ENCODE measurements around the gene SPIRE1. TPM values are rescaled to one million over a fixed set of nuclear protein-coding genes. Genes with fewer than 3 reads are reported as not detected.

Gene SPIRE1
- total and polyA plus RNA-seq, 7 experiments from 2014 or later, result 0.66 to 2.9 (median 1.3) TPM; not detected in 1

DNA sequence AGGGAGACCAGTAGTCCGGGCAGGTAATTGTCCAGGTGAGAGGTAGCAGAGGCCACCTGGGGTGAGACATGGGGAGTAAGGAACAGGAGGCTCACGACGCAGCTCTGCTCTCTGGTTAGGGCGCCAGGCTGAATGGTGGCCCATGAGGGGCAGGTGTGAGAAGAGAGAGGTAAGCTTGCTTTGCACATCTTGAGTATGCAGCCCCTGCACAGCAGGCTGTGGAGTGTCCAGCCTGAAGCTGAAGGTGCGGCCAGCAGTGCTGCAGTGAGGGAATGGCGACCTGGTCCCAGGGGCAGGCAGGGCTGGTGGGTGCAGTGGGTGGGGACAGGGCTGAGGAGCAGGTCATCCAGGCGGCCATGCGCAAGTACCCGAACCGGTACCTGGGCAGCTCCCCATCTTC is 234.5 kb downstream of the SPIRE1 start:
- Mint-ChIP-seq H3K27me3 (peaks cover 3 to 18% (median 16%) of the 10 kb centered on the region in 5 donors), H3K36me3 (no peaks in the 10 kb centered on the region), H3K9me3 (no peaks in the 10 kb centered on the region), H3K27ac (no peak overlapping the region), H3K4me1 (peaks cover 4 to 12% (median 8%) of the 10 kb centered on the region in 7 donors), H3K4me3 (no peak overlapping the region)
- no peak overlapping the region for H3K4me3 ChIP-seq (ENCODE audit: low read length)
- ChIA-PET POLR2A (no interaction called here), CTCF (no interaction called here)
- H3K4me1 ChIP-seq (ENCODE audit: control insufficient read depth in 2 of 2, insufficient read depth in 2 of 2, low read length in 2 of 2), result no peaks in the 10 kb centered on the region
- DNase-seq, result no peak
- no peak for ATAC-seq
- H3K9me3 ChIP-seq (ENCODE audit: control insufficient read depth in 2 of 3, low read length in 3 of 3), result no peaks in the 10 kb centered on the region
- intact Hi-C loops (cut with micrococcal nuclease), result no loop called here
- H3K27ac ChIP-seq (ENCODE audit: low read depth, low read length), result no peak overlapping the region
- peaks cover 0 to 3% of the 10 kb centered on the region in 2 donors for H3K27me3 ChIP-seq (ENCODE audit: control insufficient read depth in 2 of 2, insufficient read depth in 2 of 2, low read length in 2 of 2)
- H3K36me3 ChIP-seq (ENCODE audit: control insufficient read depth in 2 of 3, insufficient read depth in 3 of 3, low read length in 3 of 3), result no peaks in the 10 kb centered on the region

DNA sequence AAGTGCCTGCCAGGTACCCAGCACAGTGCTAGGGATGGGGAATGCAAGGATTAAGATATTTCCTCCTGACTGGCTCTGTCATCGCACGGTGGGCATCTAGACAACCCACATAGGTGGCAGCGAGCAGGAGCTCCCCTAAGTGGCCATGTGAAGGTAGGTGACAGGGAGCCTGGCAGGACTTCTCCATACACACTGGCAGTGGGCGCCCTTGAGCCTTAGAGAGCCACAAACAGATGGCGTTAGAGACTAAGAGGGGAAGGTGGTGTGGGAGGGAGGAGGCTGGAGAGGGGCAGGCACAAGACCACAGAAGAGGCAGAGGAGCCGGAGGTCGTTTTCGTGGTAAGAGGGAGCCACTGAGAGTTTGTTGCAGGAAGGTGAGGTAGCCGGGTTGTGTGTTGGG is 235.0 kb downstream of the SPIRE1 start:
- no peak overlapping the region for H3K4me3 ChIP-seq (ENCODE audit: low read length)
- Mint-ChIP-seq H3K27me3 (peaks cover 3 to 18% (median 16%) of the 10 kb centered on the region in 5 donors), H3K4me3 (no peak overlapping the region), H3K9me3 (no peaks in the 10 kb centered on the region), H3K4me1 (peaks cover 4 to 15% (median 8%) of the 10 kb centered on the region in 7 donors), H3K27ac (no peak overlapping the region), H3K36me3 (no peaks in the 10 kb centered on the region)
- peaks cover 0 to 3% of the 10 kb centered on the region in 2 donors for H3K27me3 ChIP-seq (ENCODE audit: control insufficient read depth in 2 of 2, insufficient read depth in 2 of 2, low read length in 2 of 2)
- peak; percentile 28 for ATAC-seq
- H3K27ac ChIP-seq (ENCODE audit: low read depth, low read length), result no peak overlapping the region
- no peaks in the 10 kb centered on the region for H3K4me1 ChIP-seq (ENCODE audit: control insufficient read depth in 2 of 2, insufficient read depth in 2 of 2, low read length in 2 of 2)
- CTCF ChIA-PET, result interaction anchor here (0.6 kb wide), 1 partner anchor 1375 kb away, joined by 3 read pairs; no protein-coding TSS in a partner anchor
- POLR2A ChIA-PET, result no interaction called here
- no peaks in the 10 kb centered on the region for H3K9me3 ChIP-seq (ENCODE audit: control insufficient read depth in 2 of 3, low read length in 3 of 3)
- DNase-seq, result no peak
- no peaks in the 10 kb centered on the region for H3K36me3 ChIP-seq (ENCODE audit: control insufficient read depth in 2 of 3, insufficient read depth in 3 of 3, low read length in 3 of 3)
- intact Hi-C loops (cut with micrococcal nuclease), result no loop called here

DNA sequence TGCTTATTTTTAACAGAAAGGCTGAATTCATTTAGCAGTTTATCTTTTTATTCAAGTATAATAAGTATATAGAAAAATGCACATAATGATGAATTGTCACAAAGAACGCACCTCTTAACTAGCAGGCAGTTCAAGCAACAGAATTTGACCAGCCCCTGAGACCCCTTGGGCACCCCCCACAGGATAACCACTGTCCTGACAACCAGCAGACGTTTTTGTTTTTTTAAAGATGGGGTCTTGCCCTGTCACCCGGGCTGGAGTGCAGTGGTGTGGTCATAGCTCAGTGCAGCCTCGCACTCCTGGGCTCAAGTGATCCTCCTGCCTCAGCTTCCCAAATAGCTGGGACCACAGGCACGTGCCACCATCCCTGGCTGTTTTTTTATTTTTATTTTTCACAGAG is 236.2 kb downstream of the SPIRE1 start:
- intact Hi-C loops (cut with micrococcal nuclease), result no loop called here
- Histone ChIP-seq H3K4me3 (ENCODE audit: low read length) (no peak overlapping the region), H3K27me3 (ENCODE audit: control insufficient read depth in 2 of 2, insufficient read depth in 2 of 2, low read length in 2 of 2) (peaks cover 0 to 3% of the 10 kb centered on the region in 2 donors), H3K9me3 (ENCODE audit: control insufficient read depth in 2 of 3, low read length in 3 of 3) (no peaks in the 10 kb centered on the region), H3K27ac (ENCODE audit: low read depth, low read length) (no peak overlapping the region), H3K4me1 (ENCODE audit: control insufficient read depth in 2 of 2, insufficient read depth in 2 of 2, low read length in 2 of 2) (no peaks in the 10 kb centered on the region), H3K36me3 (ENCODE audit: control insufficient read depth in 2 of 3, insufficient read depth in 3 of 3, low read length in 3 of 3) (no peaks in the 10 kb centered on the region)
- Mint-ChIP-seq H3K27me3 (peaks cover 3 to 18% (median 16%) of the 10 kb centered on the region in 5 donors), H3K36me3 (no peaks in the 10 kb centered on the region), H3K4me3 (peak overlapping the region in 5 of 10 donors; percentile 34 to 94 (median 78)), H3K27ac (no peak overlapping the region), H3K9me3 (no peaks in the 10 kb centered on the region), H3K4me1 (peaks cover 4 to 13% (median 8%) of the 10 kb centered on the region in 7 donors)
- CTCF ChIA-PET, result no interaction called here
- DNase-seq (no peak), ATAC-seq (no peak)
- POLR2A ChIA-PET, result no interaction called here

DNA sequence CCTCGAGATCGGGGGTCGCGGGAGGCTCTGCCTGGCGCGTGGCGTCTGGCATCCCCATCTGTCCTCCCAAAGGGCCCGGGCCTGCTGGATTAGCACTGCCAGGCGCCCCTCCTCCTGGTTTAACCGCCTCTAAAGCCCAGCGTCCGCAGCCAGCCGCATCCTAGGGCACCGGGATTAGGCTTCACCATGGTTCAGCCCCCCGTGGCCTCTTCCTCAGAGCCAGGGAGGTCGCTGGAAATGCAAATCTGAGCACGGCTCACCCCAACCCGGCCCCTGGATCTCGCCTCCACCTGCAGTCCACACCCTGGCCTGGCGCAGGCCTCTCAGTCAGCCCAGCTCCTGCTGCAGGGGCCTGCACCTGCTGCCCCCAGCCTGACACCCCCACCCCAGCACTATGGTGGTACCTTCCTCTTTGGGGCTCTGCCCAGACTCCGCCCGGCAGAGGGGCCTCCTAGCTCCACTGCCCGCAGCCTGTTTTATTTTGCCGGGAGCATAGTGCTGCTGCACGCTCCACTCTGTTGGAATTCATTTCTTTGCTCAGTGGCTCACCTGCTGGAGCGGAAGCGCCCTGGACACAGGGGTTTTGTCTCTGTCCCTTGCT is 237.0 kb downstream of the SPIRE1 start:
- H3K36me3 ChIP-seq (ENCODE audit: control insufficient read depth in 2 of 3, insufficient read depth in 3 of 3, low read length in 3 of 3), result no peaks in the 10 kb centered on the region
- H3K27ac ChIP-seq (ENCODE audit: low read depth, low read length), result no peak overlapping the region
- H3K4me1 ChIP-seq (ENCODE audit: control insufficient read depth in 2 of 2, insufficient read depth in 2 of 2, low read length in 2 of 2), result no peaks in the 10 kb centered on the region
- ChIA-PET CTCF (no interaction called here), POLR2A (no interaction called here)
- DNase-seq (no peak), ATAC-seq (no peak)
- no peak overlapping the region for H3K4me3 ChIP-seq (ENCODE audit: low read length)
- intact Hi-C loops (cut with micrococcal nuclease), result loop anchor here in 1 of 2 donors (1.0 kb wide), 1 partner anchor 14 kb away; the partner anchor contains the start of gene PRELID3A
- H3K9me3 ChIP-seq (ENCODE audit: control insufficient read depth in 2 of 3, low read length in 3 of 3), result no peaks in the 10 kb centered on the region
- no peaks in the 10 kb centered on the region for H3K36me3 Mint-ChIP-seq
- peak overlapping the region; percentile 34 to 94 (median 76) for H3K4me3 Mint-ChIP-seq
- H3K9me3 Mint-ChIP-seq, result no peaks in the 10 kb centered on the region
- peaks cover 0 to 3% of the 10 kb centered on the region in 2 donors for H3K27me3 ChIP-seq (ENCODE audit: control insufficient read depth in 2 of 2, insufficient read depth in 2 of 2, low read length in 2 of 2)
- H3K27me3 Mint-ChIP-seq, result peaks cover 3 to 18% (median 16%) of the 10 kb centered on the region in 5 donors
- H3K27ac Mint-ChIP-seq, result peak overlapping the region in 1 of 9 donors; percentile 74
- peaks cover 4 to 13% (median 8%) of the 10 kb centered on the region in 7 donors for H3K4me1 Mint-ChIP-seq

DNA sequence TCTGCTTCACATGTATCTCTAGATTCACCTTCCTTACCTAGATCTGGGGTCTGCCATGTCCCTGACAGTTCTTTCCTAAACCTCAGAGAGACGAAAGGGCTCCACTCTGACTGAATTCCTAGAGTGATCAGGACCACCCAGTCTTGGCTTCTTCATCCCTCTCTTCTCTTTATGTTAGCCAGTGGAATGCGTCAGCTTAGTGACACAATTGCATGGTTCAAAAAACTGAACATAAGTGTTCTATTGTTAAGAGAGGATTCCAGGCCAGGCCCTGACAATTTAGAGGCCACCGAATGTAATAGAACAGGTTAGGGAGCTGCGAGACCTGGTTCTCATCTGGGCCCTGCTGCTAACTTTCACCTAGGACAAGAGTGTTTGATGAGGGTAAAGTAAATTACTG is 240.2 kb downstream of the SPIRE1 start:
- no peaks in the 10 kb centered on the region for H3K36me3 ChIP-seq (ENCODE audit: control insufficient read depth in 2 of 3, insufficient read depth in 3 of 3, low read length in 3 of 3)
- no peak for ATAC-seq
- intact Hi-C loops (cut with micrococcal nuclease), result no loop called here
- no peaks in the 10 kb centered on the region for H3K4me1 ChIP-seq (ENCODE audit: control insufficient read depth in 2 of 2, insufficient read depth in 2 of 2, low read length in 2 of 2)
- Mint-ChIP-seq H3K27ac (no peak overlapping the region), H3K36me3 (no peaks in the 10 kb centered on the region), H3K9me3 (no peaks in the 10 kb centered on the region), H3K4me1 (peaks cover 4 to 13% (median 8%) of the 10 kb centered on the region in 7 donors), H3K27me3 (peaks cover 3 to 10% (median 8%) of the 10 kb centered on the region in 5 donors), H3K4me3 (no peak overlapping the region)
- no peak overlapping the region for H3K4me3 ChIP-seq (ENCODE audit: low read length)
- POLR2A ChIA-PET, result interaction anchor here (0.6 kb wide), 1 partner anchor 10 kb away, joined by 3 read pairs; no protein-coding TSS in a partner anchor
- peaks cover 0 to 3% of the 10 kb centered on the region in 2 donors for H3K27me3 ChIP-seq (ENCODE audit: control insufficient read depth in 2 of 2, insufficient read depth in 2 of 2, low read length in 2 of 2)
- DNase-seq, result no peak
- H3K27ac ChIP-seq (ENCODE audit: low read depth, low read length), result no peak overlapping the region
- H3K9me3 ChIP-seq (ENCODE audit: control insufficient read depth in 2 of 3, low read length in 3 of 3), result no peaks in the 10 kb centered on the region
- CTCF ChIA-PET, result interaction anchor here (0.6 kb wide), 1 partner anchor 568 kb away, joined by 4 read pairs; no protein-coding TSS in a partner anchor

DNA sequence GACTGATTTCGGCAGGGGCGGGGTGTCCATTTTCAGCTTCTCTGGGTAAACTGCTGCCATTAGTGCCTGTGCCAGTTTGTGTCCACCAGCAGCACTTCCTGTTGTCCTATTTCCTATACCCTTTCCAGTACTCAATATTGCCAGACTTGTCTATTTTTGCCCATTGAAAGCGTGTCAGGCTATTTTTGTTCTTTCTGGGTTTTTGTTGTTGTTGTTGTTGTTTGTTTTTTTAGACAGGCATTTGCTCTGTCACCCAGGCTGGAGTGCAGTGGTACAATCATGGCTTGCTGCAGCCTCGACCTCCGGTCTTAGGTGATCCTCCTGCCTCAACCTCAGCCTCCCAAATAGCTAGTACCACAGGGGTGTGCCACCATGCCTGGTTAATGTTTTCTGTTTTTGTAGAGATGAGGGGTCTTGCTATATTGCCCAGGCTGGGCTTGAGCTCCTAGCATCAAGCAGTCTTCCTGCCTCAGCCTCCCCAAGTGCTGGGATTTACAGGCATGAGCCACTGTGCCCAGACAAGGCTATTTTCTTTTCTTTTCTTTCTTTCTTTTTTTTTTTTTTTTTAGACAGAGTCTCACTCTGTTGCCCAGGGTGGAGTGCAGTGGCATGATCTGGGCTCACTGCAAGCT is 241.7 kb downstream of the SPIRE1 start:
- Mint-ChIP-seq H3K27me3 (peaks cover 3 to 4% (median 3%) of the 10 kb centered on the region in 5 donors), H3K9me3 (no peaks in the 10 kb centered on the region), H3K27ac (no peak overlapping the region), H3K4me1 (peaks cover 3 to 12% (median 5%) of the 10 kb centered on the region in 7 donors), H3K4me3 (no peak overlapping the region), H3K36me3 (no peaks in the 10 kb centered on the region)
- Histone ChIP-seq H3K36me3 (ENCODE audit: control insufficient read depth in 2 of 3, insufficient read depth in 3 of 3, low read length in 3 of 3) (no peaks in the 10 kb centered on the region), H3K27ac (ENCODE audit: low read depth, low read length) (no peak overlapping the region), H3K27me3 (ENCODE audit: control insufficient read depth in 2 of 2, insufficient read depth in 2 of 2, low read length in 2 of 2) (peaks cover 0 to 3% of the 10 kb centered on the region in 2 donors), H3K4me1 (ENCODE audit: control insufficient read depth in 2 of 2, insufficient read depth in 2 of 2, low read length in 2 of 2) (no peaks in the 10 kb centered on the region), H3K9me3 (ENCODE audit: control insufficient read depth in 2 of 3, low read length in 3 of 3) (no peaks in the 10 kb centered on the region), H3K4me3 (ENCODE audit: low read length) (no peak overlapping the region)
- ChIA-PET POLR2A (no interaction called here), CTCF (no interaction called here)
- ATAC-seq (no peak), DNase-seq (no peak)
- intact Hi-C loops (cut with micrococcal nuclease), result no loop called here

All from naive thymus-derived CD4-positive, alpha-beta T cell (primary cell).